Measurements from ENCODE around the gene COL18A1.

GRCh38 chr21:45476582-45476981, 71.6 kb downstream of the COL18A1 start:
- TF ChIP-seq CTCF (IDR thresholded peaks at IDR 0.05): no peak
- TF ChIP-seq EZH2phosphoT487 (IDR thresholded peaks at IDR 0.05): no peak
- no peak for TF ChIP-seq EZH2 (IDR thresholded peaks at IDR 0.05)
